HG03575 (cell line): ENCODE data around the gene SH2D2A.
A peak's percentile ranks its signal among the peaks of the same experiment; 100 is the strongest.
"Not testable (repeated sequence)": the region's sequence is repeated elsewhere in the genome, so short reads cannot be mapped to it uniquely, and the experiment has no call there.

Source experiments
- ATAC-seq: cut with Tn5 transposase; IDR thresholded peaks from one replicate; pipeline ENCODE4 v1.9.1; 2021; ENCODE audit not compliant: unreplicated experiment, insufficient number of reproducible peaks, low FRiP score; ENCODE audit errors: extremely low read depth

The SH2D2A gene

GRCh38 chr1:156781585-156782186 lies 35.0 kb downstream of the SH2D2A start:
- no peak for ATAC-seq

- ATAC-seq = no peak
Measured at GRCh38 chr1:156777573-156777972, 39.1 kb downstream of the SH2D2A start.

- ATAC-seq = no peak
Measured at GRCh38 chr1:156776942-156777341, 39.7 kb downstream of the SH2D2A start.

- no peak for ATAC-seq
Measured at GRCh38 chr1:156775799-156776198, 40.8 kb downstream of the SH2D2A start.

- no peak for ATAC-seq
Measured at GRCh38 chr1:156773607-156774006, 43.0 kb downstream of the SH2D2A start.

- no peak for ATAC-seq
Measured at GRCh38 chr1:156772728-156773497, 43.7 kb downstream of the SH2D2A start.

GRCh38 chr1:156772222-156772621 lies 44.4 kb downstream of the SH2D2A start:
- no peak for ATAC-seq

GRCh38 chr1:156768610-156769295 lies 47.9 kb downstream of the SH2D2A start:
- no peak for ATAC-seq

GRCh38 chr1:156767879-156768604 lies 48.6 kb downstream of the SH2D2A start:
- ATAC-seq = no peak

- peak; percentile 73 for ATAC-seq
Measured at GRCh38 chr1:156767101-156767878, 49.4 kb downstream of the SH2D2A start, which contains the start of gene PRCC. Gene PRCC (plus strand): TSS chr1:156767535. CDS start chr1:156767772, 237 bp downstream.

GRCh38 chr1:156766298-156767100 lies 50.1 kb downstream of the SH2D2A start:
- ATAC-seq = peak; percentile 8

- ATAC-seq = no peak
Measured at GRCh38 chr1:156765666-156766065, 51.0 kb downstream of the SH2D2A start.

- ATAC-seq = not testable (repeated sequence)
Measured at GRCh38 chr1:156765136-156765535, 51.5 kb downstream of the SH2D2A start.

GRCh38 chr1:156760796-156761104 lies 55.9 kb downstream of the SH2D2A start:
- no peak for ATAC-seq

GRCh38 chr1:156760092-156760795 lies 56.4 kb downstream of the SH2D2A start:
- no peak for ATAC-seq

- not testable (repeated sequence) for ATAC-seq
Measured at GRCh38 chr1:156757572-156758253, 58.9 kb downstream of the SH2D2A start.

- no peak for ATAC-seq
Measured at GRCh38 chr1:156756355-156756754, 60.3 kb downstream of the SH2D2A start.
